Karpas-422 (cell line): ENCODE measurements around the gene CIT. TPM values are rescaled to one million over a fixed set of nuclear protein-coding genes. Genes with fewer than 3 reads are reported as not detected.
"Not testable (repeated sequence)": the region's sequence is repeated elsewhere in the genome, so short reads cannot be mapped to it uniquely, and the experiment has no call there.

ENCODE experiments used
- DNase-seq: peaks from one replicate; pipeline ENCODE4 v3.0.0-alpha.2; 2015
- H2AFZ ChIP-seq: fragments of 200-600 bp; sonication (generic); 2 replicates; pipeline ENCODE4 v1.6.1; 2014; ENCODE audit warnings: antibody characterized with exemption, low read length, mixed read lengths
- H3K27ac ChIP-seq: fragments of 200-600 bp; sonication (generic); 2 replicates; pipeline ENCODE4 v1.5.1; 2014; ENCODE audit warnings: mild to moderate bottlenecking, low read length, moderate library complexity
- H3K27me3 ChIP-seq: fragments of 200-600 bp; sonication (generic); 2 replicates; pipeline ENCODE4 v1.6.1; 2014; ENCODE audit warnings: low read length, mixed read lengths
- H3K36me3 ChIP-seq: fragments of 200-600 bp; sonication (generic); 2 replicates; pipeline ENCODE4 v1.6.1; 2014; ENCODE audit warnings: low read length, mixed read lengths; ENCODE audit not compliant: insufficient read depth
- H3K4me1 ChIP-seq: fragments of 200-600 bp; sonication (generic); 2 replicates; pipeline ENCODE4 v1.6.1; 2014; ENCODE audit warnings: mild to moderate bottlenecking, low read length, mixed read lengths
- H3K4me2 ChIP-seq: fragments of 200-600 bp; sonication (generic); 2 replicates; pipeline ENCODE4 v1.6.1; 2014; ENCODE audit warnings: low read length, low read depth, mild to moderate bottlenecking; ENCODE audit not compliant: poor library complexity, severe bottlenecking
- H3K4me3 ChIP-seq: fragments of 200-600 bp; sonication (generic); 2 replicates; pipeline ENCODE4 v1.5.1; 2014; ENCODE audit warnings: mild to moderate bottlenecking, antibody characterized with exemption, low read length, mixed read lengths
- H3K79me2 ChIP-seq: fragments of 200-600 bp; sonication (generic); 2 replicates; pipeline ENCODE4 v1.6.1; 2014; ENCODE audit warnings: mild to moderate bottlenecking, low read length, mixed read lengths
- H3K9ac ChIP-seq: fragments of 200-600 bp; sonication (generic); 2 replicates; pipeline ENCODE4 v1.6.0; 2014; ENCODE audit warnings: low read length
- H3K9me2 ChIP-seq: fragments of 200-600 bp; sonication (generic), shearing (Covaris generic); replicated peaks from 2 replicates; pipeline ENCODE4 v1.6.0; 2014; ENCODE audit warnings: mild to moderate bottlenecking, low read length, moderate library complexity; ENCODE audit not compliant: insufficient read depth
- H3K9me3 ChIP-seq: fragments of 300-700, 200-600 bp; sonication (generic); 2 replicates; pipeline ENCODE4 v1.6.1; 2014; ENCODE audit warnings: low read length, mixed read lengths
- H4K20me1 ChIP-seq: fragments of 200-600 bp; sonication (generic); 2 replicates; pipeline ENCODE4 v1.6.1; 2014; ENCODE audit warnings: mild to moderate bottlenecking, antibody characterized with exemption, low read length, low read depth; ENCODE audit not compliant: insufficient read depth
- total RNA-seq: library from RNA; depleted of rRNA; stranded (reverse); fragments of >200 nt; shearing (Covaris generic); gene quantifications from 2 replicates; pipeline ENCODE4 v1.2.3, GENCODE V29; 2014; ENCODE audit warnings: low replicate concordance

Gene CIT
- total RNA-seq, 1 experiment from 2014 or later: 16.5 TPM

DNA sequence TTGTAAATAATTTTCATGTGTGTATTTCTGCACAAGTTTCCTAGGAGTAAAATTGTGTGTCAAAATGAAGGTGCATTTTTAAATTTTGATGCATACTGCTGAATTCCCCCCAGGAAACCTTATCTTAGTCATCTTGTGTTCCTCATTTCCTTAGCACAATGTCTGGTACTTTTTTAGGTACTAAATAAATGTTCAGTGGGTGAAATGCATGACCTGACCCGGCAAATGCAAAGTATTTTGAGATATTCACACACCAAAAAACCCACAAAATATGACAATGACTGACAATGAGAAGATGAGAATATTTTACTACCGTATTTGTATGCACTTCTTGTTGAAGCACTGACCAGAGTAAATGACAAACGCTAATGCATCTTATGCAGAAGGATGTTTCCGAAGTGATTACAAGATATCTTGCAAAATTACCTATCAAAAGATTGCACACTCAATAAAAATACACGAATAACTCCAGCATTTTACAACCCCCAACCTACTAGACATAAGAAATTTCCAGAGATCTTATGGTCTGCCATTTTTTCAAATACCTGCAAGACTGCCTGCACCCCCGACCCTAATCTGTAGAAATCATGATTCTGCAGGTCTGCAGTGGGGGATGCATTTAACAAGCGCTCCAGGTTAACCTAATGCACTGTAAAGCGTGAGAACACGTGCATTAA, 210.1 kb downstream of the CIT start:
- Histone ChIP-seq H3K4me3 (peak overlapping the region; percentile 54), H3K4me1 (peaks cover 43% of the 10 kb centered on the region), H3K4me2 (peak overlapping the region; percentile 84), H3K27ac (peak overlapping the region; percentile 97), H3K9ac (peak overlapping the region; percentile 65), H3K9me3 (no peaks in the 10 kb centered on the region), H3K79me2 (peaks cover 42% of the 10 kb centered on the region), H4K20me1 (peaks cover 12% of the 10 kb centered on the region), H2AFZ (peak overlapping the region; percentile 64; the same call in 1 of the 2 replicates), H3K27me3 (no peaks in the 10 kb centered on the region), H3K36me3 (peaks cover 22% of the 10 kb centered on the region), H3K9me2 (no peaks in the 10 kb centered on the region)
- peak; percentile 72 for DNase-seq

DNA sequence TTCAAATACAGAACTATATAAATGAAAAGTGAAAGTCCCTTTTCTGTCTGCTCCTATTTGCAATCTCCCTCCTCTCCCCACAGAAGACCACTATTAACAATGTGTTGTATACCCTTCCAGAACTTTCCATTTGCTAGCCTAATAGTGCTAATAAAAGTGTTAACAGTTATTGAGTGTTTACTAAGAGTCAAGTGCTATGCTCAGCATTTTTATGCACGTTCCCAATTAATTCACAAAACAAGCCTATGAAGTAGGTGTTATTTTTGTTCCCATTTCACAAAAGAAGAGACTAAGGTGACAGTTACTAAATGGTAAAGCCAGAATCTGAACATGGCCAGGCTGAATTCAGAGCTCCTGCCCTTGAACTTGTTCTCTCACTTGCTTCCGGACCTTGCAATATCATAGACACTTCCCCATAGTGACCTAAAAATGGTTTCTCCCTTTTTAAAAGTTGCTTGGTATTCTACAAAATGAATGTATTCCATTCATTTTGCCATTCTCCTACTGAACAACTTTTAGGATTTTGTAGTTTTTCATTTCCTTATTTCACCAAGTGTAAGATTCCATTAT, 210.8 kb downstream of the CIT start:
- Histone ChIP-seq H3K36me3 (peaks cover 14% of the 10 kb centered on the region), H3K4me3 (peak overlapping the region; percentile 54), H3K9ac (peak overlapping the region; percentile 65), H3K27ac (peak overlapping the region; percentile 97), H2AFZ (peak overlapping the region; percentile 63), H3K9me2 (no peaks in the 10 kb centered on the region), H4K20me1 (peaks cover 10% of the 10 kb centered on the region; the same call in 1 of the 2 replicates), H3K79me2 (peaks cover 35% of the 10 kb centered on the region), H3K9me3 (no peaks in the 10 kb centered on the region), H3K4me1 (peaks cover 43% of the 10 kb centered on the region), H3K27me3 (no peaks in the 10 kb centered on the region), H3K4me2 (peak overlapping the region; percentile 84)
- DNase-seq: peak; percentile 81

DNA sequence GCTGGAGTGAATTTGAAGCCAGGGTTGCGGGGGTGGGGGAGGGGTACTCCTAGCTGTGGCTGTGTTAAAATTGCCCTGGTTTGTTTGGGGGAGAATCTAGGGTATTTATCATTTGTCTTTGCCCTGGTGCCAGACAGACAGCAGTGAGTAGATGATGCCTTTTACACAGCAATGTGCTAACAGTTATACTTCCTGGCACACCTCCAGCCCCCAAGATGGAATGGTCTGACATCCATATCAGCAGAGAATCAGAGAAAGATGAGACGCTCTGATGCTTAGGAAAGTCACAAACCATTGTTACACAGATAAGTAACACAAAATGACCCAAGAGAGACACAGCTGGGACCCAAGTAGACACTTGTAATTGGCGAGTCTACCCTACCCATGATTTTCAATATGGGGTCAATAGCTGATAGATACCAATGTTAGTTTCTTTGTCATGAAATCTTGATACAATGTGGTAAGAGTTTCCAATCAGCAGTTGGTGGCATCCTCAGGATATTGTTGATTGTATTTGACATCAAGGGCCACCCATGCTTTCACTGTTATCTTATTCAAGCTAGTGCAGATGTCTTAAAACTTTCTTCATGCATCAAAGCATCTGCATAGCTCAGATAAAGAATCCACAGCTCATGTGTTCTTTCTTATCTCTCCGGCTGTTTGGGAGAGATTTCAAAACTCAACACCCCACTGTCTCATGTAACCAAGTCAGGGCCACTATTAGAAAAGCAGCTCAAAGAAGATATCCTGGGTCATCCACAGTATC, 211.8 kb downstream of the CIT start:
- Histone ChIP-seq H3K27ac (peak overlapping the region; percentile 97), H3K4me2 (peak overlapping the region; percentile 84), H4K20me1 (peaks cover 2% of the 10 kb centered on the region; the same call in 1 of the 2 replicates), H3K79me2 (peaks cover 25% of the 10 kb centered on the region), H3K27me3 (no peaks in the 10 kb centered on the region), H3K9me3 (no peaks in the 10 kb centered on the region), H3K4me3 (peak overlapping the region; percentile 54), H3K9me2 (no peaks in the 10 kb centered on the region), H2AFZ (peak overlapping the region; percentile 63), H3K9ac (peak overlapping the region; percentile 65), H3K4me1 (peaks cover 34% of the 10 kb centered on the region), H3K36me3 (peaks cover 5% of the 10 kb centered on the region; the same call in 1 of the 2 replicates)
- no peak for DNase-seq

DNA sequence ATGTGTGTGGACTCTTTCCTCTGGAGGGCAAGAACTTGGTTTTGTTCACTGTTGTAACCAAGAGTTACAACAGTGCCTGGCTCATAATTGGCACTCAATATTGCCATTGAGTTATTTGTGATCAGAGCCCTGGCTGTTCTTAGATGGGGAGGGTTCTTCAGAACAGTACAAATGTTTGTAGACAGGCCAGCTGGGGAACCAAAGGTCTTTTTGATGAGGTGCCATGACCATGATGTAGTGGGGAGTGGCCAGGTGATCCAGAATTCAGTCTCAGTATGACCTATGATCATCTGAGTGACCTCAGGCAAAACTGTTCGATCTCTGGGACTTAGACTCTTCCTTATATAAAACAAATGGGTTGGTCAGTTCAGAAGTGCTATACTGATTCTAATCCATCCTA, 212.5 kb downstream of the CIT start:
- no peak for DNase-seq
- no peak overlapping the region for H3K27ac ChIP-seq
- no peak overlapping the region for H3K4me3 ChIP-seq
- H3K36me3 ChIP-seq: no peaks in the 10 kb centered on the region
- no peaks in the 10 kb centered on the region for H3K9me2 ChIP-seq
- H2AFZ ChIP-seq: no peak overlapping the region
- no peaks in the 10 kb centered on the region for H3K9me3 ChIP-seq
- H3K4me2 ChIP-seq: no peak overlapping the region
- H3K9ac ChIP-seq: no peak overlapping the region
- H3K79me2 ChIP-seq: peaks cover 18% of the 10 kb centered on the region
- H4K20me1 ChIP-seq: no peaks in the 10 kb centered on the region
- peaks cover 31% of the 10 kb centered on the region for H3K4me1 ChIP-seq
- no peaks in the 10 kb centered on the region for H3K27me3 ChIP-seq

DNA sequence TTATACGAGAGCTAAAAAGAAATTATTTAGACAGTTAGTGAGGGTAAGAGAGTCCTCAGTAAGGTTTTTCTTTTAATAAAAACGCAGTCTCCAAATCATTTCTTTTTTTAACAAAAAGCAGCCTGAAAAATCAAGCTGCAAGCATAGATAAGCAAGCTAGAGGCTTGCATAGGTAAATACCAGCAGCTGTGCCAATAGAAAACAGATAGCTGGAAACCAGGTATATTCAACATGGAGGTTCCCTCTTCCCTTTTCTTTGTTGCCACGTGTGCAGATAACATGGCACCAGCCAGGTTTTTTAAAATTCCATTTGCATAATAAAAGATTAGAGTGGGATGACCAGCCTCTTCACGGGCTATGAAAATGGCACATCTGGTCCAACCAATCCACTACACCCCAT, 215.2 kb downstream of the CIT start:
- no peaks in the 10 kb centered on the region for H3K79me2 ChIP-seq
- H3K9ac ChIP-seq: no peak overlapping the region
- H3K36me3 ChIP-seq: no peaks in the 10 kb centered on the region
- no peak overlapping the region for H3K27ac ChIP-seq
- no peak for DNase-seq
- no peak overlapping the region for H3K4me3 ChIP-seq
- no peaks in the 10 kb centered on the region for H4K20me1 ChIP-seq
- H3K27me3 ChIP-seq: no peaks in the 10 kb centered on the region
- no peaks in the 10 kb centered on the region for H3K9me3 ChIP-seq
- no peak overlapping the region for H3K4me2 ChIP-seq
- H2AFZ ChIP-seq: no peak overlapping the region
- H3K4me1 ChIP-seq: peaks cover 23% of the 10 kb centered on the region
- H3K9me2 ChIP-seq: no peaks in the 10 kb centered on the region

DNA sequence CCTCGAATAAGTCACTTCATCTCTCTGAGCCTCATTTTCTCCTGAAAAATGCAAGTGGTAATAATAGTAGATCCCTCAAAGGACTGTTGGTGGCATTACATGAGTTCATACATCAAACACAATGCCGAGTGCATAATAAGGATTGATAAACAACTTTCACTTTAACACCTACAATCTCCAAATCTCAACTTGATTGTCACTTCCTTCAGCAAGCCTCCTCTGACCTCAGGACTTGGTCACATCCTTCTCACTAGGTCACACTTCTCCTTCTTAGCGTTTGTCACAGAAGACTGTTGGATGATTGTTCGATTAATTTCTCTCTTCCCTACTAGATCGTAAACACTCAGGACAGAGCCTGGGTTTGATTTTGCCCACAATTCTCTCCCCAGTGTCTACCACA, 217.0 kb downstream of the CIT start:
- no peak overlapping the region for H3K4me2 ChIP-seq
- no peaks in the 10 kb centered on the region for H3K9me2 ChIP-seq
- peaks cover 4% of the 10 kb centered on the region for H3K4me1 ChIP-seq
- H4K20me1 ChIP-seq: no peaks in the 10 kb centered on the region
- H3K27ac ChIP-seq: no peak overlapping the region
- no peaks in the 10 kb centered on the region for H3K79me2 ChIP-seq
- H3K9ac ChIP-seq: no peak overlapping the region
- H3K36me3 ChIP-seq: no peaks in the 10 kb centered on the region
- no peaks in the 10 kb centered on the region for H3K27me3 ChIP-seq
- no peaks in the 10 kb centered on the region for H3K9me3 ChIP-seq
- no peak for DNase-seq
- no peak overlapping the region for H3K4me3 ChIP-seq
- H2AFZ ChIP-seq: peak overlapping the region; percentile 74; the same call in 1 of the 2 replicates

DNA sequence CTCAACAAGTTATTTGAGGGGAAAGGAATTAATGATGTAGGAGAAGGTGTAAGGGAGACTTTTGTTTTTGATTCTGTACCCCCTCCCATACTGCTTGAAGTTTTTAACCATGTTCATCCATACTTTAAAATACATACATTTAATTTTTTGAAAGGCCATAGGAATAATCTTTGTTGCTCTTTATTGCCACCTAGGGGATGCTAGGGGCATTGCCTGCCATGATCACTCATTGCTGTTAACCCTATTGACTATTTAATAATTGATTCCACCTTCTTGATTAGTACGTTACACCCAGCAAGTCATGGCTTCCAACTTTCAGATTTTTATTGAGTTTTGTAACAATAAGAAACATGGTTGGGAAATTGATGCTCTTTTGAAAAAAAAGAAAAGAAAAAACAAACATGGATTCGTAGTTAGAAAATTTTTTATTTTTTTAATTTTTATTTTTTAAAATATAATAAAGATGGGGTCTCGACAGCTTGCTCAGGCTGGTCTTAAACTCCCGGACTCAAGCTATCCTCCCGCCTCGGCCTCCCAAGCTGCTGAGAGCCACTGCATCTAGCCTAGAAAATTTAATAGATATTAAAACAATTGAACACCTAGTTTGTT, 217.7 kb downstream of the CIT start:
- Histone ChIP-seq H3K27me3 (no peaks in the 10 kb centered on the region), H2AFZ (peak overlapping the region; percentile 74; the same call in 1 of the 2 replicates), H3K79me2 (no peaks in the 10 kb centered on the region), H3K36me3 (no peaks in the 10 kb centered on the region), H3K4me3 (no peak overlapping the region), H3K9me2 (no peaks in the 10 kb centered on the region), H3K4me2 (no peak overlapping the region), H3K9me3 (no peaks in the 10 kb centered on the region), H3K9ac (no peak overlapping the region), H3K27ac (no peak overlapping the region), H3K4me1 (peaks cover 4% of the 10 kb centered on the region), H4K20me1 (no peaks in the 10 kb centered on the region)
- peak; percentile 78 for DNase-seq

DNA sequence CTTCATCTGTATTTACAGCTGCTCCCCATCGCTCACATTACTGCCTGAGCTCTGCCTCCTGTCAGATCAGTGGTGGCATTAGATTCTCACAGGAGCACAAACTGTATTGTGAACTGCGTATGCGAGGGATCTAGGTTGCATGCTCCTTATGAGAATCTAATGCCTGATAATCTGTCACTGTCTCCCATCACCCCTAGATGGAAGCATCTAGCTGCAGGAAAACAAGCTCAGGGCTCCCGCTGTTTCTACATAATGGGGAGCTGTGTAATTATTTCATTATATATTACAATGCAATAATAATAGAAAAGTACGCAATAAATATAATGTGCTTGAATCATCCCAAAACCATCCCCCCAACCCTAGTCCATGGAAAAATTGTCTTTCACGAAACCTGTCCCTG, 219.0 kb downstream of the CIT start:
- not testable (repeated sequence) for H3K36me3 ChIP-seq, H3K9me2 ChIP-seq, H3K79me2 ChIP-seq, H3K4me2 ChIP-seq, DNase-seq, H3K4me1 ChIP-seq, H3K27ac ChIP-seq, H4K20me1 ChIP-seq, H2AFZ ChIP-seq, H3K27me3 ChIP-seq, H3K9me3 ChIP-seq, H3K9ac ChIP-seq, H3K4me3 ChIP-seq
